ENCODE measurements around the gene FBXO24. TPM values are rescaled to one million over a fixed set of nuclear protein-coding genes. Genes with fewer than 3 reads are reported as not detected.

FBXO24 gene
- total RNA-seq, 4 donors from 2014 or later: 1.8 to 1.9 TPM; not detected in 2

DNA sequence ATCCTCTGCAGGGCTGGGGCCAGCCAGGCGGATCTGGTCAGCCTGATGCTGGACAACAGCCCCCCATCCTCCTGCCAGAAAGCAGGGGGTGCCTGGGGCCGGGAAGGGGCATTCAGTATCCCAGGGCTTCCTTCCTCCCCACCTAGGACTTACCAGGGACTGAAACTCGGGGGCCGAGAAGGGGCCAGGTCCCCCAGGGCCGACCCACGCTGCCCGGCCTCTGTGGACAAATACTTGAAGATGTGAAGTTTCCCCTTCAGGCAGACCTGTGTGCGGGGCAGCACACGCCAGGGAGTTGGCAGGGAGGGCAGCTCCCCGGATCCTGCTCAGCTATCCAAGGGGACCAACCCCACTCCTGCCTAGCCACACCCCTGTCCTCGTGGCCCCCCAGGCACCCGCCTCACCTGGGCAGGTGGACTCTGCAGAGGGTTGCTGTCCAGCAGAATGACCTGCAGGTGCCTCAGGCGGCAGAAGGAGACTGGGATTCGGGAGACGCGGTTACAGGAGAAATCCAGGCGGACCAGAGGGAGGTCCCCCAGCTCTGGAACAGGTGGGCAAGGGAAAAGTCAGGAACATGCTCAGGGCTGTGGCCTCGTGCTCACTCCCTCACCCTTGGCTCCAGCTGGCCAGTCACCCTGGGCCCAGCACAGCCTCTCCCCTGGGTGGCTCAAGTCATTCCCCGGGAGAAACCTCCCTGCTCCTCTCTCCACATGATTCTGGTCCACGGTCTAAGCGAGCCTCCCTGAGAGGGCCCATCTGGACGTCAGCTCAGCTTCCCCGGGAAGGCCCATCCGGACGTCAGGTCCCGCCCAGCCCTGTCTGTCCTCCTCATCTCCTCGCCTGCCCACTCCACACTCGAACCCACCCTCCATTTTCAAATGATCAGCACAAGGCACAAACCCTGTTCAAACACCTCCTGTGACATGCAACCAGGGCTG lies 7.6 kb upstream of the FBXO24 start:
- 78% methylated on average over 7 of the region's 28 CpGs; no CpG with 5 or more reads in 1 of the 2 donors for WGBS, 2 donors (ENCODE audit: low coverage in 1 of 2)
- no peak overlapping the region for H3K4me3 ChIP-seq
- no peaks in the 10 kb centered on the region for H3K9me3 ChIP-seq
- no peak for ATAC-seq
- H3K4me1 ChIP-seq: peaks cover 0 to 18% (median 12%) of the 10 kb centered on the region in 3 donors
- TF ChIP-seq POLR2AphosphoS5 (IDR thresholded peaks at IDR 0.05): no peak
- no peak for TF ChIP-seq POLR2A (IDR thresholded peaks at IDR 0.05)
- no peak for TF ChIP-seq EP300 (IDR thresholded peaks at IDR 0.05)
- TF ChIP-seq, protein P1, sequence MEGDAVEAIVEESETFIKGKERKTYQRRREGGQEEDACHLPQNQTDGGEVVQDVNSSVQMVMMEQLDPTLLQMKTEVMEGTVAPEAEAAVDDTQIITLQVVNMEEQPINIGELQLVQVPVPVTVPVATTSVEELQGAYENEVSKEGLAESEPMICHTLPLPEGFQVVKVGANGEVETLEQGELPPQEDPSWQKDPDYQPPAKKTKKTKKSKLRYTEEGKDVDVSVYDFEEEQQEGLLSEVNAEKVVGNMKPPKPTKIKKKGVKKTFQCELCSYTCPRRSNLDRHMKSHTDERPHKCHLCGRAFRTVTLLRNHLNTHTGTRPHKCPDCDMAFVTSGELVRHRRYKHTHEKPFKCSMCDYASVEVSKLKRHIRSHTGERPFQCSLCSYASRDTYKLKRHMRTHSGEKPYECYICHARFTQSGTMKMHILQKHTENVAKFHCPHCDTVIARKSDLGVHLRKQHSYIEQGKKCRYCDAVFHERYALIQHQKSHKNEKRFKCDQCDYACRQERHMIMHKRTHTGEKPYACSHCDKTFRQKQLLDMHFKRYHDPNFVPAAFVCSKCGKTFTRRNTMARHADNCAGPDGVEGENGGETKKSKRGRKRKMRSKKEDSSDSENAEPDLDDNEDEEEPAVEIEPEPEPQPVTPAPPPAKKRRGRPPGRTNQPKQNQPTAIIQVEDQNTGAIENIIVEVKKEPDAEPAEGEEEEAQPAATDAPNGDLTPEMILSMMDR (IDR thresholded peaks at IDR 0.05): no peak
- H3K27ac ChIP-seq: no peak overlapping the region
- peaks cover 0 to 100% of the 10 kb centered on the region in 2 donors for H3K36me3 ChIP-seq
- peaks cover 31% of the 10 kb centered on the region for H3K27me3 ChIP-seq

DNA sequence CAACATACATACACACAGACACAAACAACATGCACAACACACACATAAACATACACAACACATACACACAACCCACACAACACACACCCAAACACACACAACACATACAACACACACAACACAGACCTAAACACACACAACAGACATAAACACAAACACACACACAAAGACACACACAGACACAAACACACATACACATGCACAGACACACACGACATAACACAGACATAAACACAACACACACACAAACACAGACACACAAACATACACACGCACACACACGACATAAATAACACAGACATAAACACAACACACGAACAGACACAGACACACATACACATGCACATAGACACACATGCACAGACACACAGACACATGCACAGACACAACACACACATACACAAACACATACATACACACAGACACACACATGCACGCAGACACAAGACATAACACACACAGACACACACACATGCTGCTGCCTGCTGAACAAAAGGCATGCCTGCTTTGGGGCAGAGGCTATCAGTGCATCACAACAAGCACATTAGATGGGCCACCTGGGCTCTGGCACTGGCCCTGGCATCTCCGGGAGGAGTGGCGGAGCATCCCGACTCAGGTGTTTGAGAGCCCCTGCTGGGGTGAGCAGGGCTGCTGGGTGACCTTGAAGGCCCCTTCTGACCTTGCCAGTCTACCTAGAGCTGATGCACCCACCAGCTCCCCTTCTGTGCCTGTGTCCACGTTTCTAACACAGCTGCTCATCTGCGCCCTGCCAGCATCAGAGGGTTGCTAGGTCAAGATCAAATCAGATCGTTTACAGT lies 5.5 kb upstream of the FBXO24 start:
- WGBS, 2 donors (ENCODE audit: low coverage in 1 of 2): 62 to 74% methylated on average over 4 to 8 of the region's 11 CpGs
- H3K27me3 ChIP-seq: peaks cover 13% of the 10 kb centered on the region
- H3K36me3 ChIP-seq: peaks cover 0 to 80% of the 10 kb centered on the region in 2 donors

DNA sequence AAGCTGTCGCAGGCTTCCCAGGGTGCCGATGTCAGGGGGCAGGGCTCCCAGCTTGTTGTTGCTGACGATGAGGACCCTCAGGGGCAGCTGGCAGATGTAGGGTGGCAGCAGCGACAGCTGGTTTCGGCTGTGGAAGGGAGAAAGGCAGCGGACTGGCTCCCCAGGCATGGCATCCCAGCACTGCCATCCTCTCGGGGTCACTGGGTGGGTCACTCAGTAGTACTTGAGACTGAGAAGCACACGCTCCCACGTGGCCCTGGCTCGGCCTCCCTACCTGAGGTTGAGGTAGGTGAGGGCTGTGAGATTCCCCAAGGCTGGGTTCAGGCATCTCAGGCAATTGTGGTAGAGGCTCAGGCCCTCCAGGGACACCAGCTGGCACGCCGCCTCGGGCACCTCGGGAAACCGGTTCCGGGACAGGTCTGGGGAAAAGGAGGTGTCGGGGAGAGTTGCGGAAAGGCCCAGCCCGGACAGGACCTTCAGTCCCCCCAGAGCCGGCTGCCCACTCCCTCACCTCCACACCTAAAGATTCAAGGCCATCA lies 4.0 kb upstream of the FBXO24 start:
- peaks cover 0 to 44% (median 33%) of the 10 kb centered on the region in 3 donors for H3K4me1 ChIP-seq
- peaks cover 0 to 65% of the 10 kb centered on the region in 2 donors for H3K36me3 ChIP-seq
- H3K27ac ChIP-seq: peak overlapping the region in 3 of 4 donors; percentile 35 to 95 (median 92)
- peaks cover 3% of the 10 kb centered on the region for H3K27me3 ChIP-seq
- H3K4me3 ChIP-seq: no peak overlapping the region
- H3K9me3 ChIP-seq: no peaks in the 10 kb centered on the region
- ATAC-seq: no peak
- WGBS, 2 donors (ENCODE audit: low coverage in 1 of 2): no CpG with 5 or more reads among the region's 20 CpGs
- no peak for TF ChIP-seq EP300 (IDR thresholded peaks at IDR 0.05)
- no peak for TF ChIP-seq POLR2AphosphoS5 (IDR thresholded peaks at IDR 0.05)
- TF ChIP-seq, protein P1 (IDR thresholded peaks at IDR 0.05): no peak
- TF ChIP-seq POLR2A (IDR thresholded peaks at IDR 0.05): no peak

More for the DNA sequence above, 5.5 kb upstream of the FBXO24 start:
- Histone ChIP-seq H3K9me3 (no peaks in the 10 kb centered on the region), H3K27ac (no peak overlapping the region), H3K4me1 (peaks cover 0 to 39% (median 31%) of the 10 kb centered on the region in 3 donors), H3K4me3 (no peak overlapping the region)
- no peak for ATAC-seq
- TF ChIP-seq, protein P1 (IDR thresholded peaks at IDR 0.05): no peak
- no peak for TF ChIP-seq EP300 (IDR thresholded peaks at IDR 0.05)

DNA sequence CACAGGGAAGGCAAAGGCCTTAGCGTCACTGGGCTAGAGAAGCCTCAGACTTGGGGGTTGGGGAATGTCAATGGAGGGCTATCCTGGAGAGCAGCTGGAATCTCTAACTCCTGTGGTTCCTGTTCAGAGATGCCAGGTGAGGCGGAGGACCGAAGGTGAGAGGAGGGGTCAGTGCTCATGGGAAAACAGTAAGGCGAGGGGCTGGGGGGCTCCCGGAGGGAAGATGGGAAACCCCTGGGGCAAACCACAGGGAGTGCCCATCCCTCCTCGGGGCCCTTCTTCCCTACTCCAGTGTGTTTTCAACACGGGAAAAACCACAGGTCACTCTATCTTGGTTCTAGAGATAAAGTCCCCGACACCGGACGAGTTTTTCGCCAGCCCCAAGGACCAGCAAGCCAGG lies 3.5 kb upstream of the FBXO24 start:
- WGBS, 2 donors (ENCODE audit: low coverage in 1 of 2): 60 to 68% methylated on average over 5 to 6 of the region's 11 CpGs
- H3K4me3 ChIP-seq: peak overlapping the region in 1 of 2 donors; percentile 80
- TF ChIP-seq, protein P1 (IDR thresholded peaks at IDR 0.05): no peak
- TF ChIP-seq POLR2AphosphoS5 (IDR thresholded peaks at IDR 0.05): no peak
- TF ChIP-seq EP300 (IDR thresholded peaks at IDR 0.05): no peak
- no peak for TF ChIP-seq POLR2A (IDR thresholded peaks at IDR 0.05)
- no peaks in the 10 kb centered on the region for H3K9me3 ChIP-seq
- peaks cover 0 to 49% (median 35%) of the 10 kb centered on the region in 3 donors for H3K4me1 ChIP-seq
- H3K36me3 ChIP-seq: peaks cover 0 to 60% of the 10 kb centered on the region in 2 donors
- peak overlapping the region in 3 of 4 donors; percentile 35 to 95 (median 92) for H3K27ac ChIP-seq
- H3K27me3 ChIP-seq: peaks cover 3% of the 10 kb centered on the region
- ATAC-seq: no peak

All from gastroesophageal sphincter (tissue), 4 donors.